Nephron (organoid): ENCODE data around the gene PGAP1.

Experiments used
- H3K27ac Mint-ChIP-seq, 3 experiments: 2 replicates each; pipeline ENCODE4 v1.8.0; 2020; ENCODE audit warnings: mixed read lengths in 3 of 3, mild to moderate bottlenecking in 2 of 3, moderate library complexity in 1 of 3
- H3K27me3 Mint-ChIP-seq: 2 replicates; pipeline ENCODE4 v1.8.0; 2021; ENCODE audit warnings: low read depth, mild to moderate bottlenecking, moderate library complexity, mixed read lengths
- H3K36me3 Mint-ChIP-seq: 2 replicates; pipeline ENCODE4 v1.8.0; 2020; ENCODE audit warnings: low read depth, mixed read lengths
- H3K4me1 Mint-ChIP-seq: 2 replicates; pipeline ENCODE4 v1.8.0; 2020; ENCODE audit warnings: mixed read lengths
- H3K4me3 Mint-ChIP-seq, 3 experiments: 2 replicates each; pipeline ENCODE4 v1.8.0; 2020; ENCODE audit warnings: mild to moderate bottlenecking in 3 of 3, mixed read lengths in 3 of 3, moderate library complexity in 2 of 3
- H3K9me3 Mint-ChIP-seq: 2 replicates; pipeline ENCODE4 v1.8.0; 2020; ENCODE audit warnings: mixed read lengths
- CTCF ChIP-seq, 3 experiments: fragments of 200-600 bp; sonication (generic); IDR thresholded peaks; one replicate each; pipeline ENCODE4 v1.5.0; 2021; ENCODE audit warnings: antibody characterized with exemption in 3 of 3; ENCODE audit not compliant: unreplicated experiment in 3 of 3

PGAP1 gene

GRCh38 chr2:196846295-196846694 lies 80.2 kb downstream of the PGAP1 start:
- H3K27me3 Mint-ChIP-seq, result no peaks in the 10 kb centered on the region
- no peaks in the 10 kb centered on the region for H3K4me1 Mint-ChIP-seq
- TF ChIP-seq CTCF (IDR thresholded peaks at IDR 0.05; ENCODE audit: unreplicated experiment in 3 of 3), result no peak
- no peak overlapping the region for H3K27ac Mint-ChIP-seq
- H3K4me3 Mint-ChIP-seq, result no peak overlapping the region
- H3K9me3 Mint-ChIP-seq, result no peaks in the 10 kb centered on the region
- peaks cover 40% of the 10 kb centered on the region for H3K36me3 Mint-ChIP-seq

GRCh38 chr2:196845371-196845770 lies 81.1 kb downstream of the PGAP1 start:
- H3K9me3 Mint-ChIP-seq, result no peaks in the 10 kb centered on the region
- no peak for TF ChIP-seq CTCF (IDR thresholded peaks at IDR 0.05; ENCODE audit: unreplicated experiment in 3 of 3)
- no peaks in the 10 kb centered on the region for H3K27me3 Mint-ChIP-seq
- no peaks in the 10 kb centered on the region for H3K4me1 Mint-ChIP-seq
- H3K36me3 Mint-ChIP-seq, result peaks cover 47% of the 10 kb centered on the region
- no peak overlapping the region for H3K4me3 Mint-ChIP-seq
- no peak overlapping the region for H3K27ac Mint-ChIP-seq

- peaks cover 38% of the 10 kb centered on the region for H3K36me3 Mint-ChIP-seq
- no peaks in the 10 kb centered on the region for H3K4me1 Mint-ChIP-seq
- H3K4me3 Mint-ChIP-seq, result no peak overlapping the region
- H3K9me3 Mint-ChIP-seq, result no peaks in the 10 kb centered on the region
- H3K27ac Mint-ChIP-seq, result no peak overlapping the region
- TF ChIP-seq CTCF (IDR thresholded peaks at IDR 0.05; ENCODE audit: unreplicated experiment in 3 of 3), result no peak
- no peaks in the 10 kb centered on the region for H3K27me3 Mint-ChIP-seq
Observed at GRCh38 chr2:196840171-196840570, 86.3 kb downstream of the PGAP1 start.

- TF ChIP-seq CTCF (IDR thresholded peaks at IDR 0.05; ENCODE audit: unreplicated experiment in 3 of 3), result no peak
- Mint-ChIP-seq H3K9me3 (no peaks in the 10 kb centered on the region), H3K36me3 (peaks cover 35% of the 10 kb centered on the region), H3K27ac (no peak overlapping the region), H3K4me3 (no peak overlapping the region), H3K4me1 (no peaks in the 10 kb centered on the region), H3K27me3 (no peaks in the 10 kb centered on the region)
Observed at GRCh38 chr2:196839574-196839973, 86.9 kb downstream of the PGAP1 start.

- no peak for TF ChIP-seq CTCF (IDR thresholded peaks at IDR 0.05; ENCODE audit: unreplicated experiment in 3 of 3)
- Mint-ChIP-seq H3K4me3 (no peak overlapping the region), H3K36me3 (peaks cover 35% of the 10 kb centered on the region), H3K27ac (no peak overlapping the region), H3K27me3 (no peaks in the 10 kb centered on the region), H3K9me3 (no peaks in the 10 kb centered on the region), H3K4me1 (no peaks in the 10 kb centered on the region)
Observed at GRCh38 chr2:196836440-196836839, 90.1 kb downstream of the PGAP1 start.

GRCh38 chr2:196830701-196831100 lies 95.8 kb downstream of the PGAP1 start:
- H3K27ac Mint-ChIP-seq, result no peak overlapping the region
- TF ChIP-seq CTCF (IDR thresholded peaks at IDR 0.05; ENCODE audit: unreplicated experiment in 3 of 3), result no peak
- no peaks in the 10 kb centered on the region for H3K4me1 Mint-ChIP-seq
- H3K27me3 Mint-ChIP-seq, result no peaks in the 10 kb centered on the region
- peaks cover 17% of the 10 kb centered on the region for H3K36me3 Mint-ChIP-seq
- H3K9me3 Mint-ChIP-seq, result no peaks in the 10 kb centered on the region
- H3K4me3 Mint-ChIP-seq, result no peak overlapping the region
